ENCODE data around the gene MCM10. TPM values are rescaled to one million over a fixed set of nuclear protein-coding genes. Genes with fewer than 3 reads are reported as not detected.
"Not testable (repeated sequence)": the region's sequence is repeated elsewhere in the genome, so short reads cannot be mapped to it uniquely, and the experiment has no call there.

The MCM10 gene
- 5.9 TPM for total RNA-seq

GRCh38 chr10:13160934-13161856 is at the start of gene MCM10:
Gene MCM10, plus strand, starts transcription at chr10:13161558. Its CDS starts 2,645 bp downstream, at chr10:13164203.
- ATAC-seq = peak; percentile 100

- no peak for ATAC-seq
These were observed 47.8 kb upstream of the MCM10 start for GRCh38 chr10:13113544-13113943.

- ATAC-seq = peak; percentile 73
These were observed 45.2 kb upstream of the MCM10 start for GRCh38 chr10:13115832-13116803.

- ATAC-seq = no peak
These were observed 43.2 kb upstream of the MCM10 start for GRCh38 chr10:13117841-13118783.

DNA sequence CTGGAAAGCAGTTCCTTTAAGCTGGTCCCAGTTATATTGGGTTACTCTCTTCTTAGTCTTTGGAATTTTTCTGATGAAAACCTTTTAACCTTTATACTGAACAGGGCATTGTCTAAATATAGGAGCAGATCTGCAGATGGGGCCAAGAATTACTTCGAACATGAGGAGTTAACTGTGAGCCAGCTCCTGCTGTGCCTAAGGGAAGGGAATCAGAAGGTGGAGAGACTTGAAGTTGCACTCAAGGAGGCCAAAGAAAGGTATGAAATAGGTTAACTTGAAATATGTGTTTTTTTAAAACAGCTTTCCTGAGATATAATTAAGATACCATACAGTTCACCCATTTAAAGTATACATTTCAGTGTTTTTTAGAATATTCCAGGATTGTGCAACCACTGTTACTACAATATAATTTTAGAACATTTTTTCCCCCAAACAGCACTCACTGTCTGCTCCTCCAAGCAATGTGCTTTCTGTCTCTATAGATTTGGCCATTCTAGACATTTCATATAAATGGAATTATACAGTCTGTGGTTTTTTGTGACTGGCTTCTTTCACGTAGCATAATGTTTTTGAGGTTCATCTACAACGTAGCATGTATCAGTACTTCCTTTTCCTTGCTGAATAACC is 42.5 kb upstream of the MCM10 start:
- ATAC-seq = no peak

GRCh38 chr10:13120786-13121499 is 40.4 kb upstream of the MCM10 start:
- ATAC-seq = peak; percentile 66

GRCh38 chr10:13121500-13121854 is 39.9 kb upstream of the MCM10 start:
- no peak for ATAC-seq

GRCh38 chr10:13136651-13137050 is 24.7 kb upstream of the MCM10 start:
- ATAC-seq = no peak

- ATAC-seq = no peak
These were observed 22.2 kb upstream of the MCM10 start for GRCh38 chr10:13139150-13139549.

- ATAC-seq = no peak
These were observed 21.7 kb upstream of the MCM10 start for GRCh38 chr10:13139676-13140075.

DNA sequence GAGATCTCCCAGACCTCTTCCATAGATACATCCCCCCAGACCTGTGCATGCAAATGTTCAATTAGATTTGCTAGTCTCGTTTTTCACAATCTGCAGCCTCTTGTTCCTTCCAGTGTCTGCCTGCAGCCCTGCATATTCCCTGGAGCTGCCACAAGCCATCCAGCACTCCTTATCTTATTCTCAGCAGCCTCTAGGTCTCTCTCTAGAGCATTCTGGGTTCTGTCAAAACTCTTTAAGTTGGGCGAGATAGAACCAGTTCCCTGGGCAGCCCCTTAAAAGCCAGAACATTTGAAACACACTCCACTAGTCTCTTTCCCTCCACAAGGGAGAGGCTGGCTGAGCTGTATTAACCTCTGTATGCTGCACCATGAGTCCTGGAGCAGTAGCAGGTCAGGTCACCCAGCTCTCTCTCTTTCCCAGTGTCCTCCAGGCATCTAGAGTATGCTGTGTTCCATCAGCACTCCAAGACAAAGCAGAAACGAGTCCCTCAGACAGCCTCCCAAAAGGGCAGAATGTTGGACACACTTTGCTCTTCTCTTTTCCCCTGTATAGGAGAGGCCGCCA is 20.6 kb upstream of the MCM10 start:
- ATAC-seq = no peak

GRCh38 chr10:13143766-13144165 is 17.6 kb upstream of the MCM10 start:
- no peak for ATAC-seq

DNA sequence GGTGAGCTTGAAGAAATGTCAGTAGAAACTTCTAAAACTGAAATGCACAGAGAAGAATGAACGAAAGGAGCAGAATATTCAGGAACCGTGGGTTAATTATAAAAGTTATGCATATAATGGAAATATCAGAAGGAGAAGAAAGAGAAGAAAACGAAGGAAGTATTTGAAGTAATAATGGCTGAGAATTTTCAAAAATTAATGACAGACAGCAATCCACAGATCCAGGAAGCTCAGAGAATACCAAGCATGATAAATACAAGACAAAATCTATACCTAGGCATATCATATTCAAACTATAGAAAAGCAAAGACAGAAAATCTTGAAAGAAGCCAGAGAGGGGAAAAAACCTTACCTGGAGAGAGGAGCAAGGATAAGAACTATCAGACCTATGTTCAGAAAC is 16.5 kb upstream of the MCM10 start:
- no peak for ATAC-seq

DNA sequence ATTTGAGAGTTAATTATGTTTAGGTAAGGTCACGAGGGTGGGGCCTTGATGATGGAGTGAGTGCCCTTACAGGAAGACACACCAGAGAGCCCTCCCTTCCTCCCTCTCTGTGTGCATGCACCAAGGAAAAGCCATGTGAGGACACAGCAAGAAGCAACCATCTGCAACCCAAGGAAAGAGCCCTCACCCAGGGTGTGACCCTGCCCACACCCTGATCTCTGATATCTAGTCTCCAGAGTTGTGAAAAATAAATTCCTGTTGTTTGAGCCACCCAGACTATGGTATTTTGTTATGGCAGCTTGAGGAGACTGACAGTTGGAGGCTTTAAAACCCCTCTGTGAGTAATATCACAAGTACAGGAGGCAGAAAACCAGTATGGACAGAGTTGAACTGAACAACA is 15.0 kb upstream of the MCM10 start:
- ATAC-seq = peak; percentile 67

- no peak for ATAC-seq
These were observed 14.2 kb upstream of the MCM10 start for GRCh38 chr10:13147161-13147560.

GRCh38 chr10:13152296-13152695 is 9.1 kb upstream of the MCM10 start:
- ATAC-seq = no peak

DNA sequence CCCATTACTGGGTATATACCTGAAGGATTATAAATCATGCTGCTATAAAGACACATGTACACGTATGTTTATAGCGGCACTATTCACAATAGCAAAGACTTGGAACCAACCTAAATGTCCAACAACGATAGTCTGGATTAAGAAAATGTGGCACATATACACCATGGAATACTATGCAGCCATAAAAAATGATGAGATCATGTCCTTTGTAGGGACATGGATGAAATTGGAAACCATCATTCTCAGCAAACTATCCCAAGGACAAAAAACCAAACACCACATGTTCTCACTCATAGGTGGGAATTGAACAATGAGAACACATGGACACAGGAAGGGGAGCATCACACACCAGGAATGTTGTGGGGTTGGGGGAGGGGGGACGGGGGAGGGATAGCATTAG is 5.5 kb upstream of the MCM10 start:
- ATAC-seq = not testable (repeated sequence)

DNA sequence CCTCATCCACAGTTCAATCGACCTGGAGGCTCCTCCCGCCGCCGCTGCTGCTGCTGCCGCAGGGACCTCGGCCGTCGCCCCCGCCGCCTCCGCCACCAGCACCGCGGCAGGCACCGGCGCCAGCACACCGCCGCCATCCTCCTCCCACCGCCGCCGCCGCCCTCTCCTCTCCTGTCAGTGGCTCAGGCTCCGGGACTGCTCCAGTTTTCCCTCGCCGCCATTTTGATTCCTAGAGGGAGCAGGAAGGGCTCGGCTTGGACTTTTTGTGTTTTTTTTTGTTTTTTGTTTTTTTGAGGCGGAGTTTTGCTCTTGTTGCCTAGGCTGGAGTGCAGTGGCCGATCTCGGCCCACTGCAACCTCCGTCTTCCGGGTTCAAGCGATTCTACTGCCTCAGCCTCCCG is 3.0 kb upstream of the MCM10 start:
- ATAC-seq = no peak

GRCh38 chr10:13161857-13162271 is 506 bp downstream of the MCM10 start:
- no peak for ATAC-seq

GRCh38 chr10:13163859-13164258 is 2.5 kb downstream of the MCM10 start:
- ATAC-seq = no peak

- ATAC-seq = no peak
These were observed 3.8 kb downstream of the MCM10 start for GRCh38 chr10:13165177-13165576.
